Stimulated activated CD4-positive, alpha-beta T cell treated with anti-CD3 and anti-CD28 coated beads, Interleukin-4, amount 100 ng/mL, for 48 hours (primary cell): ENCODE measurements around the gene CYP27B1.
A peak's percentile ranks its signal among the peaks of the same experiment; 100 is the strongest.
"Not testable (repeated sequence)": the region's sequence is repeated elsewhere in the genome, so short reads cannot be mapped to it uniquely, and the experiment has no call there.

Experiments
- DNase-seq, 2 donors: peaks; one replicate each; pipeline ENCODE4 v3.0.0-alpha.2; 2020; ENCODE audit warnings: low read depth in 2 of 2

Gene CYP27B1

DNA sequence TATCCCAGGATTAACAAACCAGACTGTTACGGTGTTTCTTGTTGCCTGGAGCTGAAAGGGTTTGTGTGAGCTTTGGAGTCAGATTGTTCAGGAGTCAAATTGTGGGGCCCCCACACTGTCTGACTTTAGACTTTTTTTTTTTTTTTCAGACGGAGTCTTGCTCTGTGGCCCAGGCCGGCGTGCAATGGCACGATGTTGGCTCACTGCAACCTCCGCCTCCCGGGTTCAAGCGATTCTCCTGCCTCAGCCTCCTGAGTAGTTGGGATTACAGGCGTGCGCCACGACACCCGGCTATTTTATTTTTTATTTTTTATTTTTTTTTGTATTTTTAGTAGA, 16.6 kb upstream of the CYP27B1 start:
- no peak for DNase-seq

DNA sequence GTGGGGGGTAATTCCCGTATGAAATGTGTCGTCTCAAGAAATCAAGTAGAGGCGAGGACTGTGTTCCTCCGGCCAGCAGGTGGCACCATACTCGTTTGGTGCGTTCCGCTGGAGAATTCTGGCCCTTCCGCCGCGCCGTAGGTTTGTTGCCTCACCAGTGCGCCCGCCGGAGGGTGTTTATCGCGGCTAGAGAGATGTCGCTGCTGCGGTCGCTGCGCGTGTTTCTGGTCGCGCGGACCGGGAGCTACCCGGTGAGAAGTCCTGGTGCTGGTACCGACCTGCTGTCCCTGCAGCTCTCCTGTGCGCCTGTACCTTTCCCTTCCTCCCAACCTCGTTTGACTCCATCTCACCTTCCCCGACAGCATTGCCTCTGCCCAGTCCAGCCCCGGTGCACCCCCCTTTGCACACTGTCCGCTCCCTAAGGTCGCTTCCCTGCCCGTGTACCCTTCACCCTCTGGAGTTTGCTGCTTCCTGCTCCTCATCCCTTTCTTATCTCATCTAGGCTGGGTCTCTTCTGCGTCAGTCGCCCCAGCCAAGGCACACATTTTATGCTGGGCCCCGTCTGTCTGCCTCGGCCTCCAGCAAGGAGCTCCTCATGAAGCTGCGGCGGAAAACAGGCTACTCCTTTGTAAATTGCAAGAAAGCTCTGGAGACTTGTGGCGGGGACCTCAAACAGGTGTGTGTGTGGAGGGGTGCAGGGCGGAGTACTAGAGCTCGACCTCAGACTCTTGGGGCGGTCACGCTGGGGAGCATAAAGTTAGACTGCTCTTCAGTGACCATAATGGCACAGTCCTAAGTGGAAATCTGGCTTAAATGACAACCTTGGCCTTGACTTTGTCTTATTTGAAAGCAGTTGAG, 16.0 kb upstream of the CYP27B1 start, which contains the start of gene TSFM:
TSS of gene TSFM (plus strand) at position 180 of the 858 bp plus-strand sequence. CDS start at position 195, 15 bp downstream.
- peak; percentile 96 to 98 for DNase-seq

DNA sequence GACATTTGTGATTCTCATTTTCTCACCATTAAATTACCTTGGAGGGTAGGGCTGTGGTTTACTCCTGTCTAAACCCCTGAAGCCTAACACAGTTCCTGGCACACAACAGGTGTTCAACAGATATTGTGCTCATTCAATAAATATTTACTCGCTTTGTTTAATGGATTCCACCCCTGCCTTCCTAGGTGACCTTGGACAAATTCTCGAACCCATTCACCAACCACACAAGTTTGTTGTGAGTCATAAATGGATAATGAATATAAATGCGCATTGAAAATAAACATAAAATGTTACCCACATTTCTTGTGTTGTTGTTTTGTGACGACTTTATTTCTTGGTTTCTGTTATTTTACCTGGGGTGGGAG, 15.3 kb upstream of the CYP27B1 start:
- DNase-seq, result no peak

DNA sequence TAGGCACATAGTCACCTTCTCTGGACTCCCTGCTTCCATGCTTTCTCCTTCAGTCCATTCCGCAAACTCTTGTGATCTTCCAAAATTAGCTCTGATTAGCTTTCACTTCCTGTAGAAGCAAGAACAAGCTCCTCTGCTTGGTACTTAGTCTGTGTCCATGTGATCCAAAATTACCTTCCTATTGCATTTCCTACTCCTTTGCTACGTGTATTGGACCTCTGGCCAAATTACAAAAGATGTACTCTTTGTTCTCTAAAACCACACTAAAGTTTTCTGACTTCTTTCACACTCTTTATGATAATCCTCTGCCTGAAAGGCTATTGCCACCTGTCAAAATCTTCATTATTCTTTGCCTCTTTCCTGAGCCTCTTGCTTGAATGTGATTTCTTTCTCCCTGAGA, 14.9 kb upstream of the CYP27B1 start:
- no peak for DNase-seq

DNA sequence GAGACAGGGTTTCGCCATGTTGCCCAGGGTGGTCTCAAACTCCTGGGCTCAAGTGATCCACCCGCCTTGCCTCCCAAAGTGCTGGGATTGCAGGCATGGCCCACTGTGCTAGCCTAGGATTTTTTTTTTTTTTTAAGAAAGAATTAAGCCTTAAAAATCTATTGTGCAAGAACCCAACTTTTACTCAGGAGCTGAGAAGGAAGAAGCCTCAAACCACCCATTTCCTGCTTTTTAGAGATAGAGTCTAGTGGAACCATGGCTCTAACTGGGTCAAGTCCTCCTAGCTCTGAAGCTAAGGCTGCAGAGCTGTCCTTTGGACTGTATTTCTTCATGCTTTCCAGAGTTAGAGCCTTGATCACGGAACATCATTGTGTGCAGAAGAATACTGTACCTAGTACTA, 14.4 kb upstream of the CYP27B1 start:
- DNase-seq, result no peak

DNA sequence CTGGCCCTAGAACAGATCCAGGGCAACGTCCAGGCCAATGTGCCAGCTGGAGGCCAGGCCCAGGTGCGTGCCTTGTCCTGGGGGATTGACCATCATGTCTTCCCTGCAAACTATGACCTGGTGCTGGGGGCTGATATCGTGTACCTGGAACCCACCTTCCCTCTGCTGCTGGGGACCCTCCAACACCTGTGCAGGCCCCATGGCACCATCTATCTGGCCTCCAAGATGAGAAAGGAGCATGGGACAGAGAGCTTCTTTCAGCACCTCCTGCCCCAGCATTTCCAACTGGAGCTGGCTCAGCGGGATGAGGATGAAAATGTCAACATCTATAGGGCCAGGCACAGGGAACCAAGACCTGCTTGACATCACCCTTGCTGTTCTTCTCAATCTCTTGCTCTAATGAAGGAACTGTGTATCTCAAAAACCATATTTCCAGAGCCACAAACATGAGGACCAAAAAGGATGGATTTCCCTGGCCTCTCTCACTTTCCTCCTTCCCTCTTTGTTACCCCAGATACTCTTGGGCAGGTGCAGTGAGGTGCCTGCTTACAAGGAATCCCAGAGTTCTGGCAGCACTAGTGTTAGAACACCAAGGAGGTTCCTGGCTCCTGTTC, 13.5 kb upstream of the CYP27B1 start:
- no peak for DNase-seq

- no peak for DNase-seq
Measured at GRCh38 chr12:57779736-57780135, 12.9 kb upstream of the CYP27B1 start.

GRCh38 chr12:57777911-57778310, 11.0 kb upstream of the CYP27B1 start:
- no peak for DNase-seq

DNA sequence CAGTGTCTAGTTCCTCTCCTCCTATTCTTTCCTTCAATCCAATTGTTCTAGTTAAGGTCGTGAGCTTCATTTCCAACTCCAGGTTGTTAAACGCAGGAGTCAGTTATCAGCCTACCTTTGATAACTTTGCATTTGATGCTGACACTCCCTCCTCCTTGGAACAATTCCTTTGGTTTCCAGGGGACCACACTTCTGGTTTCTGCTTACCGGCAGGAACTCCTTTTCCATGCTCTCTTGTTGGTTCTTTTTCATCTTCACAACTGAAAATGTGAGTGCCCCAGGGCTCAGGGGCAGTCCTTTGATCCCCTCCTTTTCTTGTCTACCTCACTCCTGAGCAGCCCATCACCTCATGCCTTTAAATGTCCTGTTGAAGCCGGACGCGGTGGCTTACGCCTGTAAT, 10.5 kb upstream of the CYP27B1 start:
- DNase-seq, result no peak

GRCh38 chr12:57776247-57776587, 9.3 kb upstream of the CYP27B1 start:
- no peak for DNase-seq

DNA sequence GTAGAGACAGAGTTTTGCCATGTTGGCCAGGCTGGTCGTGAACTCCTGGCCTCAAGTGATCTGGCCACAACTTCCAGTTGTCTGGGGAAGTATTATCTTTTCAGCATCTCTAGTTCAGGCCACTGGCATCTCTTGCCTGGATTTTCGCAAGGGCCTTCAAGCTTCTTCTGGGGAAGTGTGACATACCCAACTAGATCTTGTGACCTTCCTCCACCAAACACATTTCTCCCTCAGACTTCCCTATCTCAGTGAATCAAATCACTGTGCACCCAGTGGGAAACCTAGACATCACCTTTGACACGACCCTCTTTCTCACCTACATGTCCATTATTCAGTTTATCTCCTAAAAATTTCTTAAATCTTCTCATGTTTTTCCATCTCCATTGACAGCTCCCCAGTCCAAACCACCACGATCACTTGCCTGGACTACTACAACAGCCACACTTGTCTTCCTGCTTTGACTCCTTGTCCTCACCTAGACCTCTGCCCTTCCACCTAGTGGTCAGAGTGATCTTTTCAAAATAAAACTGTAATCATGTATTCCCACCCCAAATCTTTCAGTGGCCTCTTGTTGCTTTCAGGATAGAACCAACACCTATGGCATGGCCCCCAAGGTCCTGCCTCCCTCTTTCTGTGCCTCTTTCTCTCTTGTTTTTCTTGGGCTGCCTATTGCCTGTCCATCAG, 8.8 kb upstream of the CYP27B1 start:
- no peak for DNase-seq

GRCh38 chr12:57775044-57775443, 8.2 kb upstream of the CYP27B1 start:
- no peak for DNase-seq

GRCh38 chr12:57774634-57775033, 7.8 kb upstream of the CYP27B1 start:
- not testable (repeated sequence) for DNase-seq

DNA sequence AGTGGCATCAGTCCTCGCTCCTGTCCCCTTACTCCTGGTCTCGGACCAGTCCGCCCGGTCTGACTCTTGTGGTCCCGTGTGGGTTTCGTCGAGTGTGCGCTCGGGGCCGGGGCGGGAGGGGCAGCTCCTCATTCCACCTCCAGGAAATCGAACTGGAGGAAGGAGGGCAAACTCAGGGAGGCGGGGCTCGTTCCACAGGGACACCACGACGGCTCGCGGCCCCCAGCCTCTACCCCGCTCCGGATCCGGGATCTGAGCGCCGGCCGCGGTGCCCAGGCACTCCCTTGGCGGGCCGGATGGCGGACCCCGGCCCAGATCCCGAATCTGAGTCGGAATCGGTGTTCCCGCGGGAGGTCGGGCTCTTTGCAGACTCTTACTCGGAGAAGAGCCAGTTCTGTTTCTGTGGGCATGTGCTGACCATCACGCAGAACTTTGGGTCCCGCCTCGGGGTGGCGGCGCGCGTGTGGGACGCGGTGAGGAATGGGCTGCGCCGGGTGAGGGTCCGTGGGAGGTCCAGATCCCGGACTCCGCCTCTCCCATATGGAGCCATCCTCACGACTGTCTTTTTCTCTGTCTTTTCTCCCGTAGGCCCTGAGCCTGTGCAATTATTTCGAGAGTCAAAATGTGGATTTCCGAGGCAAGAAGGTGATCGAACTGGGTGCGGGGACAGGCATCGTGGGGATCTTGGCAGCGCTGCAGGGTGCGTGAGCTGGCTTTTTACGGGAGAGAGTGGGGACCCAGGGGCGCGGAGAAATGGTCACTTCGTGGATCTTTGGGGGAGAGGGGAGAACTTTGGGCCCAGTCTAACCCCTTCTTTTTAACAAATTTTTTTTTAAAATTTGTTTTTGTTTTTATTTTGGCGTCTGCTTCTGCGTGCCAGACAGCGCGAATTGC, 5.8 kb upstream of the CYP27B1 start, which contains the start of gene EEF1AKMT3:
TSS of gene EEF1AKMT3 (plus strand) at position 186 of the 894 bp plus-strand sequence. CDS start at position 297, 111 bp downstream.
- DNase-seq, result no peak

GRCh38 chr12:57771873-57772428, 5.1 kb upstream of the CYP27B1 start, which contains the start of gene METTL1:
TSS of gene METTL1 (minus strand) at chr12:57772105. CDS start at chr12:57772083, 22 bp downstream.
- peak; percentile 86 to 92 for DNase-seq

DNA sequence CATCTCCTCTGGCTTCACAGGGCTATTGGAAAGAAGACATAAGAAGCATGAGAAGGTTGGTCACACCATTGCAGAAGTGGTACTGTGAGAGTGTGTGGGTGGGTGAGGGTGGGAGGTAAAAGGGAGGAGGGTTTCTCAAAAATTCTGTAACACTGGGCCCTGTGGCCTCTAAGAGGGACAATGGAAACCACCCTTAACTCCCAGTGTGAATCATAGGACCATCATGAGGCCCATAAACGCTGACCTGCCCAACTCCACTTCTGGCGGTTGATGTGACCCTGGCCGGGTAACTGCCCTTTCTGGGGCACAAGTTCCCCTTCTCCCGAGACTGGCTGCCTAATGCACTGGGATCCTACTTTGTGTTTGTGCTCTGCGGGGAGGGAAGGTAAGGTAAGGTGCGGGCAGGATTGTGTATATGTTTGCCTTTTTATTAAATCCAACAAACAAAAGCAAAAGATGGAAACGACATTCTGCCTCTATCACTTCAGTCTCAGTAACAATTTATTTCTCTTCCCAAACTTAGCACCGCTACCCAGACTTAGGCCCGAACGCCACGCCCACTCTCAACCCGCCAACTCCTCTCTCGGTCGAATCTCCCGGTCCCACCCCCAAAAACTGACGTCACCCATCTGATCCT, 4.5 kb upstream of the CYP27B1 start:
- peak; percentile 80 to 92 for DNase-seq

- no peak for DNase-seq
Measured at GRCh38 chr12:57770734-57771133, 3.9 kb upstream of the CYP27B1 start.

- no peak for DNase-seq
Measured at GRCh38 chr12:57769594-57769993, 2.7 kb upstream of the CYP27B1 start.

GRCh38 chr12:57767876-57768275, 998 bp upstream of the CYP27B1 start:
- DNase-seq, result no peak

DNA sequence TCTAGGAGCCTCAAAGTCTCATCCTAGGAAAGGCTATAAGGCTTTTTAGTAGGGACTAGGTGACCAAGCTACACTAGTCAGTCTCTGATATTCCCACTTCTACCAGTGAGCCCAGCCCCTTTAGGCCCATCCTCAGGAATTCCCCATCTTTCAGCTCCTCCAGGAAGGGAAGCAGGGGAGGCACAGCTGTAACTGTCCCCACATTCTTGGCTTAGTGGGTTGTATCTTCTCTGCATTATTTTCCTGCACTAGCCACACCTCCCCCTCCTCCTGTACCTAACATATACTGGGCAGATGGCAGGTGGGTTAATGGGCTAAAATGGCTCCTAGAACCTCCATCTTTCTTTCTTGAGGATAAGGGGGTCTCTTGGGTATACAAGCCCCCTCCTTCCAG, 424 bp upstream of the CYP27B1 start:
- no peak for DNase-seq
